H9 (cell line): ENCODE data around the gene ZNF358. TPM values are rescaled to one million over a fixed set of nuclear protein-coding genes. Genes with fewer than 3 reads are reported as not detected.

ENCODE experiments used
- DNase-seq: peaks from one replicate; pipeline ENCODE4 v3.0.0-alpha.2; 2017
- H2AFZ ChIP-seq: one replicate; pipeline ENCODE4 v1.6.1; 2013; ENCODE audit warnings: mild to moderate bottlenecking, low read length, control low read depth, moderate library complexity
- H2AK5ac ChIP-seq: 2 replicates; pipeline ENCODE4 v1.6.1; 2013; ENCODE audit warnings: low read length, control low read depth, mixed read lengths; ENCODE audit not compliant: insufficient read length
- H2BK120ac ChIP-seq: one replicate; pipeline ENCODE4 v1.6.1; 2013; ENCODE audit warnings: low read depth, mild to moderate bottlenecking, low read length, control low read depth, inconsistent platforms; ENCODE audit not compliant: poor library complexity, severe bottlenecking
- H2BK12ac ChIP-seq: 2 replicates; pipeline ENCODE4 v1.6.1; 2013; ENCODE audit warnings: low read length, control low read depth, mixed read lengths, low read depth; ENCODE audit not compliant: insufficient read length
- H2BK15ac ChIP-seq: 2 replicates; pipeline ENCODE4 v1.6.1; 2013; ENCODE audit warnings: low read depth, low read length, control low read depth
- H2BK20ac ChIP-seq: one replicate; pipeline ENCODE4 v1.6.1; 2013; ENCODE audit warnings: low read depth, mild to moderate bottlenecking, low read length, control low read depth, inconsistent platforms; ENCODE audit not compliant: poor library complexity, severe bottlenecking
- H2BK5ac ChIP-seq: 2 replicates; pipeline ENCODE4 v1.6.1; 2013; ENCODE audit warnings: low read length, control low read depth, mixed read lengths; ENCODE audit not compliant: insufficient read length
- H3K14ac ChIP-seq: 2 replicates; pipeline ENCODE4 v1.6.1; 2013; ENCODE audit warnings: low read length, control low read depth; ENCODE audit not compliant: insufficient read depth
- H3K18ac ChIP-seq: 2 replicates; pipeline ENCODE4 v1.6.1; 2013; ENCODE audit warnings: low read depth, mild to moderate bottlenecking, mixed read lengths, low read length, control low read depth; ENCODE audit not compliant: insufficient read length
- H3K23ac ChIP-seq: 2 replicates; pipeline ENCODE4 v1.6.1; 2013; ENCODE audit warnings: low read length, control low read depth, mixed read lengths, low read depth; ENCODE audit not compliant: insufficient read length
- H3K23me2 ChIP-seq: 2 replicates; pipeline ENCODE4 v1.6.1; 2013; ENCODE audit warnings: low read depth, mild to moderate bottlenecking, mixed read lengths, low read length, control low read depth; ENCODE audit not compliant: insufficient read length, poor library complexity, severe bottlenecking
- H3K27ac ChIP-seq: 2 replicates; pipeline ENCODE4 v1.5.1; 2013; ENCODE audit warnings: low read length, control low read depth, mixed read lengths, low read depth; ENCODE audit not compliant: insufficient read length
- H3K27me3 ChIP-seq: 2 replicates; pipeline ENCODE4 v1.6.1; 2013; ENCODE audit warnings: low read length, control low read depth, inconsistent platforms; ENCODE audit not compliant: insufficient read depth
- H3K4ac ChIP-seq: 2 replicates; pipeline ENCODE4 v1.6.1; 2013; ENCODE audit warnings: low read depth, mild to moderate bottlenecking, control low read depth, inconsistent platforms, low read length, moderate library complexity
- H3K4me1 ChIP-seq: 2 replicates; pipeline ENCODE4 v1.6.1; 2013; ENCODE audit warnings: low read length, control low read depth, inconsistent platforms; ENCODE audit not compliant: insufficient read depth
- H3K4me2 ChIP-seq: 2 replicates; pipeline ENCODE4 v1.6.1; 2013; ENCODE audit warnings: low read length, control low read depth, mixed read lengths; ENCODE audit not compliant: insufficient read length, insufficient read depth
- H3K56ac ChIP-seq: 2 replicates; pipeline ENCODE4 v1.6.1; 2013; ENCODE audit warnings: low read depth, mild to moderate bottlenecking, mixed read lengths, low read length, control low read depth; ENCODE audit not compliant: insufficient read length
- H3K79me1 ChIP-seq: 2 replicates; pipeline ENCODE4 v1.6.1; 2013; ENCODE audit warnings: low read depth, mild to moderate bottlenecking, moderate library complexity, low read length, control low read depth, inconsistent platforms; ENCODE audit not compliant: insufficient read depth, poor library complexity, severe bottlenecking
- H3K79me2 ChIP-seq: 2 replicates; pipeline ENCODE4 v1.6.1; 2013; ENCODE audit warnings: low read length, control low read depth, inconsistent platforms; ENCODE audit not compliant: insufficient read depth
- H3K9ac ChIP-seq: 2 replicates; pipeline ENCODE4 v1.6.1; 2013; ENCODE audit warnings: low read length, control low read depth, mixed read lengths; ENCODE audit not compliant: insufficient read length; ENCODE audit errors: extremely low read depth
- H3K9me3 ChIP-seq: one replicate; pipeline ENCODE4 v1.6.1; 2013; ENCODE audit warnings: low read depth, low read length, inconsistent platforms; ENCODE audit not compliant: control insufficient read depth
- H3T11ph ChIP-seq: one replicate; pipeline ENCODE4 v1.6.1; 2013; ENCODE audit warnings: mild to moderate bottlenecking, low read length, control low read depth, inconsistent platforms
- H4K20me1 ChIP-seq: one replicate; pipeline ENCODE4 v1.6.1; 2013; ENCODE audit not compliant: control insufficient read depth, insufficient read length, insufficient read depth
- H4K5ac ChIP-seq: 2 replicates; pipeline ENCODE4 v1.6.1; 2013; ENCODE audit warnings: low read depth, mild to moderate bottlenecking, mixed read lengths, low read length, control low read depth; ENCODE audit not compliant: insufficient read length
- H4K8ac ChIP-seq: replicated peaks from 2 replicates; pipeline ENCODE4 v1.6.1; 2013; ENCODE audit warnings: low read length, control low read depth, mixed read lengths, low read depth; ENCODE audit not compliant: insufficient read length
- H4K91ac ChIP-seq: 2 replicates; pipeline ENCODE4 v1.6.1; 2013; ENCODE audit warnings: low read depth, mild to moderate bottlenecking, moderate library complexity, mixed read lengths, low read length, control low read depth; ENCODE audit not compliant: insufficient read length
- H3K27ac Mint-ChIP-seq, 3 experiments: 2 replicates in 2 of 3; 3 replicates in 1 of 3; pipeline ENCODE4 v1.8.0; 2020 to 2021; ENCODE audit warnings: mixed read lengths in 3 of 3, mild to moderate bottlenecking in 1 of 3, moderate library complexity in 1 of 3
- H3K27me3 Mint-ChIP-seq: 2 replicates; pipeline ENCODE4 v1.8.0; 2021; ENCODE audit warnings: low read depth, mild to moderate bottlenecking, moderate library complexity, mixed read lengths
- H3K36me3 Mint-ChIP-seq, 3 experiments: 2 replicates in 2 of 3; 3 replicates in 1 of 3; pipeline ENCODE4 v1.8.0; 2020 to 2021; ENCODE audit warnings: low read depth in 3 of 3, mixed read lengths in 3 of 3; ENCODE audit not compliant: insufficient read depth in 1 of 3
- H3K4me1 Mint-ChIP-seq, 2 experiments: 2 replicates each; pipeline ENCODE4 v1.8.0; 2020; ENCODE audit warnings: mixed read lengths in 2 of 2
- H3K4me3 Mint-ChIP-seq, 2 experiments: 2 replicates in 1 of 2; 3 replicates in 1 of 2; pipeline ENCODE4 v1.8.0; 2020 to 2021; ENCODE audit warnings: mild to moderate bottlenecking in 2 of 2, mixed read lengths in 2 of 2, moderate library complexity in 1 of 2
- H3K9me3 Mint-ChIP-seq, 2 experiments: 2 replicates in 1 of 2; 3 replicates in 1 of 2; pipeline ENCODE4 v1.8.0; 2020; ENCODE audit warnings: mild to moderate bottlenecking in 2 of 2, mixed read lengths in 2 of 2, moderate library complexity in 1 of 2
- CTCF ChIP-seq: fragments of 200-600 bp; sonication (generic); conservative IDR thresholded peaks from 3 replicates; pipeline ENCODE4 v1.8.0; 2021; ENCODE audit warnings: antibody characterized with exemption, mild to moderate bottlenecking
- WGBS: extraction: QIAGEN DNeasy Blood & Tissue Kit; methylation state at CpG from one replicate; pipeline ENCODE4 v1.1.7; 2013; ENCODE audit warnings: missing lambda C conversion rate, low lambda C conversion rate, mixed read lengths; ENCODE audit not compliant: insufficient read length; ENCODE audit errors: extremely low coverage; 5-methylcytosine and 5-hydroxymethylcytosine counted together
- total RNA-seq: library from RNA; stranded (reverse); gene quantifications from 2 replicates; pipeline ENCODE4 v1.2.1, GENCODE V29; 2021

The ZNF358 gene
- total RNA-seq, 1 experiment from 2014 or later, result 40.5 TPM

DNA sequence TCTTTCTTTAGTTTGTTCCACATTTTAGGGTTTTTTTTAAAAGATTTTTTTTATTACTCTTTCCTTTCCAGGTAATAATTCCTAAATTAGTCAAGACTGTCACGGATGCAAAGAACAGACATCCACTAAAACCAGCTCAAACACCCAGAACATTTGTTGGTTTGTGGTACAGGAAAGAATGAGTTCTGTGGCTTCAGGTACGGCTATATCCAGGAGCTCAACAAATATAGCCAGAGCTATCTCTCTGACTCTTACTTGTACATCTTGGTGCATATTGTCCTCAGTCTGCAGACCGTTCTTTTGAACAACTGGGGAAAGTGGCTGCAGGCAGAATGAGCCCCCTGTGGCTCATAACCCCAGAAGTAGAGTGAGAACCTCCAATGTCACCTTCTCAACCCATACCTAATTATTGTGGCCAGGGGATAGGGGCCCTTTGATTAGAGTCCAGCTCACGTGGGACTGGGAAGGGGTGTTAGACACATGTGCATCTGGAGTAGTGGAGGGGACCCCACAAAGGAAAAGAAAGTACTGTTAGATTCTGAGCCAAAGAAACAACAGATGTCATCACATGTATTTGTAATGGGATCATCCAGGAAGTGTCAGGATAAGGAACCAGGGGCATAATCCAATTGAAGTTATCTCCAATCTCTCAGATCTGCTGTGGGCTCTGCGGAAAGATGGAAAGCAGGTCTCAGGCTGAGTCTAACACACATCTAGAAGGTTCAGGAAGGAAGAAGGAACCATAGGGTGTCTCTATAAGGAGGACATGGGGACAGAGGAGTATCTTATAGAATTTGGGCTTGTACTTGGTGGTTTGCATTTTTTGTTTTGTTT, 1.9 kb upstream of the ZNF358 start:
- Histone ChIP-seq H3K79me1 (no peaks in the 10 kb centered on the region), H3K18ac (no peak overlapping the region), H3K23me2 (peaks cover 8% of the 10 kb centered on the region), H2BK5ac (no peak overlapping the region), H2BK12ac (no peak overlapping the region), H3K79me2 (0 out of 2 replicates have a peak, but pooled peaks cover 2% of the 10 kb centered on the region), H2AFZ (no peak overlapping the region), H3K4me1 (0 out of 2 replicates have a peak, but pooled peaks cover 4% of the 10 kb centered on the region), H3K27me3 (no peaks in the 10 kb centered on the region), H2BK20ac (no peak overlapping the region), H3K9ac (no peak overlapping the region), H3K14ac (no peak overlapping the region), H2AK5ac (no peak overlapping the region), H2BK120ac (no peak overlapping the region), H3K9me3 (no peaks in the 10 kb centered on the region), H3K4me2 (no peak overlapping the region), H2BK15ac (no peak overlapping the region), H3T11ph (no peak overlapping the region), H3K23ac (no peak overlapping the region), H3K56ac (no peak overlapping the region), H4K91ac (no peak overlapping the region), H3K27ac (no peak overlapping the region), H4K5ac (no peak overlapping the region), H4K8ac (no peak overlapping the region), H3K4ac (no peak overlapping the region), H4K20me1 (no peaks in the 10 kb centered on the region)
- DNase-seq, result no peak
- Mint-ChIP-seq H3K9me3 (no peaks in the 10 kb centered on the region; a peak in 1 of 5 replicates), H3K27ac (no peak overlapping the region), H3K36me3 (peaks cover 0 to 9% (median 6%) of the 10 kb centered on the region in 3 experiments; a peak in 4 of 7 replicates), H3K27me3 (peaks cover 14% of the 10 kb centered on the region), H3K4me3 (peak overlapping the region in 1 of 2 experiments; percentile 25; a peak in 2 of 5 replicates), H3K4me1 (peaks cover 11 to 24% of the 10 kb centered on the region in 2 experiments)
- no peak for TF ChIP-seq CTCF
- WGBS, result no CpG with 5 or more reads among the region's 5 CpGs
